Bronchial epithelial cell (primary cell): ENCODE results near the gene TMCC1. TPM values are rescaled to one million over a fixed set of nuclear protein-coding genes. Genes with fewer than 3 reads are reported as not detected.
"Not testable (repeated sequence)": the region's sequence is repeated elsewhere in the genome, so short reads cannot be mapped to it uniquely, and the experiment has no call there.

Experiments
- DNase-seq: peaks from one replicate; pipeline ENCODE4 v3.0.0-alpha.2; 2010; ENCODE audit warnings: low read depth
- FAIRE-seq: peaks from 2 replicates; lab custom pipeline; 2011; peaks lifted over from hg19 to GRCh38; lab: Jason Lieb, UNC
- H3K27me3 ChIP-seq: 2 replicates; pipeline ENCODE4 v1.5.1; 2011; ENCODE audit warnings: low read length; ENCODE audit not compliant: control insufficient read depth, insufficient read depth
- H3K36me3 ChIP-seq: 2 replicates; pipeline ENCODE4 v1.5.1; 2011; ENCODE audit warnings: low read length; ENCODE audit not compliant: control insufficient read depth, insufficient read depth
- H3K4me3 ChIP-seq: 2 replicates; pipeline ENCODE4 v1.5.1; 2011; ENCODE audit warnings: mild to moderate bottlenecking, low read depth, low read length, control low read depth
- CTCF ChIP-seq: IDR thresholded peaks from 2 replicates; pipeline ENCODE4 v1.5.1; 2011; ENCODE audit warnings: mild to moderate bottlenecking, moderate library complexity, low read length, control low read depth, inconsistent platforms; ENCODE audit not compliant: insufficient read depth, severe bottlenecking
- total RNA-seq: library from RNA; depleted of rRNA; stranded (reverse); fragments of >200 nt; gene quantifications from 2 replicates; pipeline ENCODE4 v1.2.1, GENCODE V29; 2014

The TMCC1 gene
- total RNA-seq, 1 donor from 2014 or later = 18.2 TPM

DNA sequence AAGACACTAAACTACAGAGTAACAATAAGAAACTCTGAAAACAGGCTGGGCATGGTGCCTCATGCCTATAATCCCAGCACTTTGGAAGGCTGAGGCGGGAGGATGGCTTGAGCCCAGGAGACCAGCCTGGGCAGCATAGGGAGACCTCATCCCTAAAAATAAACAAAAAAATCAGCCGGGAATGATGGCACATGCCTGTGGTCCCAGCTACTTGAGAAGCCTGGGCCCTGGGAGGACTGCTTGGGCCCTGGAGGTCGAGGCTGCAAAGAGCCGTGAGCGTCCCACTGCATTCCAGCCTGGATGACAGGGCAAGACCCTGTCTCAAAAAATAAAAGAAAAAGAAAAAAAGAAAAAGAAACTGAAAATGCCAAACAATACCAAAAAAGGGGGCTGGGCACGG is 55.4 kb downstream of the TMCC1 start:
- no peak for TF ChIP-seq CTCF
- Histone ChIP-seq H3K27me3 (no peaks in the 10 kb centered on the region), H3K4me3 (no peak overlapping the region), H3K36me3 (no peaks in the 10 kb centered on the region)
- DNase-seq = no peak
- FAIRE-seq = no peak

DNA sequence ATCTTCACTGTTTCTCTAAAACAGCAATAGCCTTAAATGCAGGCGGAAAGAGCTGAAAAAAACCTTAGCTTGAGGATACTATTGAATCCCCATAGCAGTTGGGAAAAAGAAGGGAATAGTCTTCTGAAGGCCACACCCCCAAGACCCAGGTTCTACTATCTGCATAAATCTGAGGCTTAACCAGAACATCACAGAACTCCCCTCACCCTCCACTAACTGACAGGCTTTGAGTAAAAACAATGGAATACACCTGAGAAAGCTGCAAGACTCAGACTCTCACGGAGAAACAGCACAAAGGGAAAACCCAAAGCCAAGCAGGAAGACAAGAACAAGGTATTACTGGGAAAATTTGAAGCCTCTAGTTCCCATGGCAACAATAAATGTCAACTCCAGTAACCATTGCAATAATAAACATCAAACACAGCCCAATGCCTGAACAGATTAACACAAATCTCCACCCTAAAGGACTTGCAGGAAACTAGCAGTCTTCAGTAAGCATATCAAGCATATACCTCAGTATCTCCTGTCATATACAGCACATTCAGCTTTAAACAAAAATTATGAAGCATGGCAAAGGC is 56.4 kb downstream of the TMCC1 start:
- TF ChIP-seq CTCF = no peak
- FAIRE-seq = no peak
- DNase-seq = no peak

DNA sequence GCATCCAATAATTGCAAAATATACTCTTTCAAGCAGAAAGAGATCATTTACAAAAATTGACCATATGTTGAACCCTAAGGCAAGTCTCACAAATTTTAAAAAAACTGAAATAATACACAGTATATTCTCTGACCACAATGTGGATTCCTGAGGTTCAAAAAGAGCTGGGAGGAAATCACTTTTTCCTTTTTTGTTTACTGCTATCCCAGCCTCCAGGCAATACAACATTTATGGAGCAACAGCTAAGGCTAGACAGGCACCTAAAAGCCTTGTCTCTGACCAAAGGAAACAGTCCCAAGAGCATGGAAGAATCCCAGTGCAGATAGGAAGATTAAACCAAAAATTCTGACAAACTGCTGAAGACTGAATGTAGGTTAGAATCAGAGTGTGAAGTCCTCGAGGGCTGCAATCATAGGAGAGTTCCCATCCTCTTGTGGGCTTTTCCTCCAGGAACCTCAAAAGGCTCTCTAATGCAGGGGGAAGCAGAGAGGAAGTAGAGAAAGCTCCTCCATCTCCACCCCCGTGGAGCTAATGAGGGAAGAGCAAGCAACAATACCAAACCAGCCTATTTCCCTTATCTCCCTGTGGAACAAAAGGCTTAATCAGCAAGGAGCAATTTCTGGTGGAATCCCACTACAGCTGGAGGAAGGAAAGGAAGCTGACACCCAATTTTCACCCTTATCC is 57.0 kb downstream of the TMCC1 start:
- DNase-seq (no peak), FAIRE-seq (no peak)
- TF ChIP-seq CTCF = no peak

More for the DNA sequence above, 56.4 kb downstream of the TMCC1 start:
- H3K27me3 ChIP-seq = no peaks in the 10 kb centered on the region
- no peaks in the 10 kb centered on the region for H3K36me3 ChIP-seq
- no peak overlapping the region for H3K4me3 ChIP-seq

GRCh38 chr3:129835198-129835597 is 58.3 kb downstream of the TMCC1 start:
- Histone ChIP-seq H3K4me3 (no peak overlapping the region), H3K27me3 (no peaks in the 10 kb centered on the region), H3K36me3 (no peaks in the 10 kb centered on the region)
- DNase-seq (no peak), FAIRE-seq (no peak)
- TF ChIP-seq CTCF = no peak

More for the DNA sequence above, 57.0 kb downstream of the TMCC1 start:
- H3K27me3 ChIP-seq = no peaks in the 10 kb centered on the region
- no peak overlapping the region for H3K4me3 ChIP-seq
- H3K36me3 ChIP-seq = no peaks in the 10 kb centered on the region

DNA sequence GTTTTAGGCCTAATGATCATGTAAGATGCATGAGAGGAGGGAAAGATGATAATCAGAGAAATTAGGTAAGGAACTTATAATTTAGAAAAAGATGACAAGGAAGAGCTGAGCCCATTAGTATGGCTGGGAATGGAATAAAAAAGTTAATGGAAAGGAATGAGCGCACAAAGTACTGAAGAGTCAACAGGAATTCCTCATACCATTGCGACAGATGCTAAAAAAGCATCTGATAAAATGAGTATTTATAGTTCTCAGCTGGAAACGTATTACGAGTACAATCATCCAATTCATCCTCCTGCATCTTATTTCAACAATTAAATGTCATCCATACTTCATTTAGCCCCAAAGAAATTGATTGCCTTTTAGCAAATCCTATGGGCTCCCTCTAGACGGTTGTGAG is 58.9 kb downstream of the TMCC1 start:
- no peaks in the 10 kb centered on the region for H3K27me3 ChIP-seq
- FAIRE-seq = no peak
- no peak for DNase-seq
- TF ChIP-seq CTCF = no peak
- H3K4me3 ChIP-seq = no peak overlapping the region
- H3K36me3 ChIP-seq = no peaks in the 10 kb centered on the region

DNA sequence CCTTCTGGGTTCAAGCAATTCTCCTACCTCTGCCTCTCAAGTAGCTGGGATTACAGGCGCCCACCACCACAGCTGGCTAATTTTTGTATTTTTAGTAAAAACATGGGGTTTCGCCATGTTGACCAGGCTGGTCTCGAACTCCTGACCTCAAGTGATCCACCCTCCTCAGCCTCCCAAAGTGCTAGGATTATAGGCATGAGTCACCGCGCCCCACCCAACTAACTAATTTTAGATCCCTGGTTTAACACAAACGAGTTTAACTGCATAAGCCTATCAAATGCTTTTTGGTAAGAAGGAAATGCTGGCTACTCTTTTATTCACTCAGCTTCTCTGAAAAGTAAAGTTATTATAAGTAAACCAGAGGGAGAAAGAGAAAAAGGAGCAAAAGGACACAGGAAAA is 61.6 kb downstream of the TMCC1 start:
- not testable (repeated sequence) for FAIRE-seq, H3K36me3 ChIP-seq, H3K27me3 ChIP-seq, H3K4me3 ChIP-seq
- peak; percentile 15 for DNase-seq
